Measurements from ENCODE around the gene GRB2.

GRB2 gene

GRCh38 chr17:75317671-75318070 lies 87.8 kb downstream of the GRB2 start:
- no peak for DNase-seq (ENCODE audit: low read depth)
- TF ChIP-seq CTCF (IDR thresholded peaks at IDR 0.05; ENCODE audit: control insufficient read depth, insufficient read depth, low read depth, low read length, missing control alignments) = no peak

GRCh38 chr17:75316253-75316652 lies 89.2 kb downstream of the GRB2 start:
- no peak for DNase-seq (ENCODE audit: low read depth)
- no peak for TF ChIP-seq CTCF (IDR thresholded peaks at IDR 0.05; ENCODE audit: control insufficient read depth, insufficient read depth, low read depth, low read length, missing control alignments)
- H3K4me3 ChIP-seq (ENCODE audit: control insufficient read depth, low read depth, low read length) = no peak overlapping the region

More at GRCh38 chr17:75317671-75318070, 87.8 kb downstream of the GRB2 start:
- H3K4me3 ChIP-seq (ENCODE audit: control insufficient read depth, low read depth, low read length) = no peak overlapping the region

DNA sequence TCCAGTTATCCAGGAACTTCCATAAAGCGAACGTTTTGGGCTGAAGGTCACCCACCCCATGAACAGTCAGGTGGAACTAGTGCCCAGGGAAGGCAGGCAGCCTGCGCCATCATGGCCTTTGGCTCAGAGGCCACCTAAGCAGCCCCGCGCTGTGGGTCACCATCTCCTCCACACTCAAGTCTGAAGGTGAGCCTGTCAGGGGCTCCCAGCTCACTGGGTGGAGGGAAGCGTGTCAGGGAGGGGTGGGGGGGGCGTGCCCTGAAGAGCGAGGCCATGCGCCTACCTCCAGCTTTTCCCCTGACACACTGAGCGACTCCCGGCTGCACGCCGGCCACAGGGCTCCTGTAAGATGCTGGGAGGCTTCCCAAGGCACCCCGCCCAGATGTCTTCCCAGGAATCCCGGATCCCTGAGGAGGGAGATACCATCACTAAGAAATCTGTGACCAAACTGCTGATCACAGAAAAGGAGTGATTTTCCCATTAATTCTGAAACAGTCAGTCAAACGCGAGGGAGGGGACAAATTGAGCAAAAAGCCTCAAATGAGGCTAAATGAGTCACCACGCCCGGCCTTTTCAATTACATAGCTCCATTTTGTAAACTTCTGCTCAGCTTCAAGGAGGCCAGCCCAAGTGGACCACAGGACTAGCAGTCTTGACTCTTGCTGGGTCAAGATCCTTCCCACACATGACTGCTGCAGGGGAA lies 89.8 kb downstream of the GRB2 start:
- no peak overlapping the region for H3K4me3 ChIP-seq (ENCODE audit: control insufficient read depth, low read depth, low read length)
- no peak for TF ChIP-seq CTCF (IDR thresholded peaks at IDR 0.05; ENCODE audit: control insufficient read depth, insufficient read depth, low read depth, low read length, missing control alignments)
- DNase-seq (ENCODE audit: low read depth) = no peak

DNA sequence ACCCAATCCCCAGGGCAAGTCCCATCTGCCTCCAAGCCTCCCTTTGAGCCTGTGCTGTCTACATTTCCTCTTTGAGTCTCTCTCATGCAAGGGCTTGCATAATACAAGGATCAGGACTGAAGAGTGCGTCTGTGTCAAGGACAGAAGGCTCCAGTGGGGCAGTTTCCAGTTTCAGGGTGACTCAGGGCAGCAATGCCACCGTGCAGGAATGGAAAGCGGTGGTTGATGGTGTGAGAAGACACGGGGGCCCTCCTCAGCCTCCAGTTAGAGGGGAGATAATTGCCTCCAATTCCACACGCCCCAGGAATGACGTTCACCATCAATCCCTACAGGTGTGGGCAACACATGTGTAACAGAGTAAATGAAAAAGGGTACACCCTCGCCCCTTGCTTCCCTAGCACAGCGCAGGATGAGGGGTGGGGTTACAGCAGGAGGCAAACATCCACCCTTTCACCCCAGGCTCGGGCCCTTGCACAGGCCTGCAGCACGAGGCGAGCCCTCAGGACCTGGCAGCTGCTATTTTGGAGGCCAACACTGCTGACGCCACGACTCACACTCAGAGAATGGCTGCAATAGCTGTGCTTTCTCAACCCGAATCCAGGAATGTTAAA lies 91.4 kb downstream of the GRB2 start:
- DNase-seq (ENCODE audit: low read depth) = no peak
- no peak for TF ChIP-seq CTCF (IDR thresholded peaks at IDR 0.05; ENCODE audit: control insufficient read depth, insufficient read depth, low read depth, low read length, missing control alignments)

DNA sequence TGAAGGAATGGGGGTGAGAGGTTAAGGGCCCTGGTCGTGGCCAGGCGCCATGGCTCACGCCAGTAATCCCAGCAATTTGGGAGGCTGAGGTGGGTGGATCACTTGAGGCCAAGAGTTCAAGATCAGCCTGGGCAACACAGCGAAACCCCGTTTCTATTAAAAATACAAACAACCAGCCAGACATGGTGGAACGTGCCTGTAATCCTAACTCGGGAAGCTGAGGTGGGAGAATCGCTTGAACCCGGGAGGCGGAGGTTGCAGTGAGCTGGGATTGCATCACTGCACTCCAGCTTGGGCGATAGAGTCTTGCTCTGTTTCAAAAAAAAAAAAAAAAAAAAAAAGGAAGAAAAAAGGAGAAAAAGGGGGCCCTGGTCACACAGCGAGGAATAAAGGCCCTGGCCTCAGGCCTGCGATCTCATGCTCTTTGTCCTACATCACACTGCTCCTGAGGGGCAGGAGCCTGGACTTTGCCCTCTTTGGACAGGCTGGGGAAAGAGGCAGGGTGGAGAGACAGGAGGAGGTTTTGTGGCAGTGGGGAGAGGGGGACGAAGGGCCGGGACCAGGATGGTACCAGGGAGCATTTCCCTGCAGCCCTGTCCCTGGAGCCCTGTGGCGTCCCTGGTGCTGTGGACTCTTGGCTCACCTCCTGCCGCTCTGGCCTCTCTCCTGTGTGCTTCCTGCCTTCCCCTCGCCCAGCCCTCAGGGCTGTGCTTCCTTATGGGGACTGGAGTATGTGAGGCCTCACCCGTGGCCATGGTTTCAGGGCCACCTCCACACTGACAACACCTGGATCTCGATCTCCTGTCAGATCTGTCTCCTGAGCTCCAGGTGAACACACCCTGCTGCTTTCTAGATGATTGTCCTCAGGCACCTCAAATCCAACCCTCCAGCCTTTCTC lies 96.5 kb downstream of the GRB2 start:
- no peak for TF ChIP-seq CTCF (IDR thresholded peaks at IDR 0.05; ENCODE audit: control insufficient read depth, insufficient read depth, low read depth, low read length, missing control alignments)
- DNase-seq (ENCODE audit: low read depth) = no peak
- H3K4me3 ChIP-seq (ENCODE audit: control insufficient read depth, low read depth, low read length) = no peak overlapping the region

More for the DNA sequence above, 91.4 kb downstream of the GRB2 start:
- no peak overlapping the region for H3K4me3 ChIP-seq (ENCODE audit: control insufficient read depth, low read depth, low read length)

DNA sequence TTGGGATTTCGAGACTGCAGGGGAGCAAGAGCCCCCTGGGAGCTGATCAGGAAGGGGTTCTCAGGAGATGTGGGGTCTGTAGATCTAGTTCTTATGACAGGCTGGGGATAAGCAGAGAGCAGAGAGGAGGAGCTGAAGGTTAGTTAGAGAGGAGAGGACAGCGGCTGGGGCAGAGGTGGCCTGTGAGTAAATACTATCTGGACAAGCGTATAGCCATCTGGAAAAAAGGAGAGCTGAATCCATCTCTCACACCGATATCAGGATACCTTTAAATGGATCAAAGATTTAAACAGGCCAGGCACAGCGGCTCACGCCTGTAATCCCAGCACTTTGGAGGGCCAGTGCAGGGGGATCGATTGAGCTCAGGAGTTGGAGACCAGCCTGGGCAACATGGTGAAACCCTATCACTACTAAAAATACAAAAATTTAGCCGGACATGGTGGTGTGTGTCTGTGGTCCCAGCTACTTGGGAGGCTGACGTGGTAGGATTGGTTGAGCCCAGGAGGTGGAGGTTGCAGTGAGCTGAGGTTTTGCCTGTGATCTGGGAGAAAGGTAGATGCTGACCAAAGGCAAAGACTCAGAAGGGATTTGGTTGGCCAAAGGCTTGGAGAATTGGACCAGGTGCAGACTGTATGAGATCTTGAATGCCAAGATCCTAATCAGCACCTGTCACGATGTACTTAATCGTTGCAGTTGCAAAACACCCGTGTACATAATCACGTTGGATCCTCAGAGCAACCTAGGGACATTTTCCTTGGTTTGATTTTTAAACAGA lies 97.3 kb downstream of the GRB2 start:
- DNase-seq (ENCODE audit: low read depth) = no peak
- no peak for TF ChIP-seq CTCF (IDR thresholded peaks at IDR 0.05; ENCODE audit: control insufficient read depth, insufficient read depth, low read depth, low read length, missing control alignments)
- no peak overlapping the region for H3K4me3 ChIP-seq (ENCODE audit: control insufficient read depth, low read depth, low read length)
